A673 (cell line): ENCODE measurements around the gene PRKAG2. TPM values are rescaled to one million over a fixed set of nuclear protein-coding genes. Genes with fewer than 3 reads are reported as not detected.

Experiments used
- BruUV-seq: library from RNA; stranded (reverse); fragments of 400-500 nt; replicated peaks from 2 replicates; lab custom pipeline; 2021; lab: Mats Ljungman, UMichigan
- CTCF ChIA-PET: fragments of 300-600 bp; sonication (Branson Sonifier 250); formaldehyde crosslinking; loops from one replicate; lab custom pipeline; 2022; ENCODE audit warnings: antibody characterized with exemption; lab: Charles Lee
- POLR2A ChIA-PET: fragments of 300-600 bp; sonication (Branson Sonifier 250); formaldehyde crosslinking; loops from one replicate; lab custom pipeline; 2022; ENCODE audit warnings: antibody characterized with exemption; ENCODE audit not compliant: low non-redundant PET; lab: Charles Lee
- DNase-seq: peaks from one replicate; pipeline ENCODE4 v3.0.0-alpha.2; 2015; ENCODE audit warnings: low spot score
- H3K27ac ChIP-seq: fragments of 200-600 bp; sonication (generic); 2 replicates; pipeline ENCODE4 v1.5.1; 2016; ENCODE audit warnings: mixed run types, low read depth, mild to moderate bottlenecking, mixed read lengths, antibody characterized with exemption, low read length; ENCODE audit not compliant: poor library complexity, severe bottlenecking
- H3K27me3 ChIP-seq: fragments of 200-600 bp; sonication (generic); replicated peaks from 2 replicates; pipeline ENCODE4 v1.6.1; 2017; ENCODE audit warnings: mixed run types, low read depth, mild to moderate bottlenecking, mixed read lengths, antibody characterized with exemption, low read length; ENCODE audit not compliant: insufficient read depth, poor library complexity
- H3K36me3 ChIP-seq: fragments of 200-600 bp; sonication (generic); 2 replicates; pipeline ENCODE4 v1.6.1; 2016; ENCODE audit warnings: mixed run types, mild to moderate bottlenecking, mixed read lengths, antibody characterized with exemption, low read length; ENCODE audit not compliant: insufficient read depth, poor library complexity, severe bottlenecking
- H3K4me1 ChIP-seq: fragments of 200-600 bp; sonication (generic); 2 replicates; pipeline ENCODE4 v1.6.1; 2017; ENCODE audit warnings: mixed run types, mild to moderate bottlenecking, mixed read lengths, antibody characterized with exemption, low read length; ENCODE audit not compliant: insufficient read depth, poor library complexity, severe bottlenecking
- H3K4me3 ChIP-seq: fragments of 200-600 bp; sonication (generic); 2 replicates; pipeline ENCODE4 v1.5.1; 2016; ENCODE audit warnings: low read depth, mixed run types, mild to moderate bottlenecking, mixed read lengths, low read length; ENCODE audit not compliant: poor library complexity, severe bottlenecking
- H3K9me3 ChIP-seq: fragments of 200-600 bp; sonication (generic); 2 replicates; pipeline ENCODE4 v1.6.1; 2016; ENCODE audit warnings: mixed run types, low read depth, mild to moderate bottlenecking, mixed read lengths, antibody characterized with exemption, low read length; ENCODE audit not compliant: poor library complexity, severe bottlenecking
- CTCF ChIP-seq: fragments of 300-800, 200-600 bp; sonication (generic); conservative IDR thresholded peaks from 2 replicates; pipeline ENCODE4 v1.5.1; 2017; ENCODE audit warnings: low read depth, mild to moderate bottlenecking, antibody characterized with exemption, low read length, moderate library complexity, mixed read lengths
- EZH2 ChIP-seq: fragments of 200-600 bp; sonication (generic); IDR thresholded peaks from 2 replicates; pipeline ENCODE4 v1.6.1; 2017; ENCODE audit warnings: borderline replicate concordance, low read depth, mild to moderate bottlenecking, mixed read lengths, antibody characterized with exemption, low read length; ENCODE audit not compliant: poor library complexity, severe bottlenecking
- intact Hi-C: fragments of 100-400 bp; cut with micrococcal nuclease; formaldehyde crosslinking; loops from one replicate; pipeline ENCODE4 v1.10.0; 2022; ENCODE audit not compliant: unreplicated experiment
- total RNA-seq: library from RNA; stranded (reverse); gene quantifications from 2 replicates; pipeline ENCODE4 v1.2.3, GENCODE V29; 2021

PRKAG2 gene
- total RNA-seq, 1 experiment from 2014 or later: 11.6 TPM

DNA sequence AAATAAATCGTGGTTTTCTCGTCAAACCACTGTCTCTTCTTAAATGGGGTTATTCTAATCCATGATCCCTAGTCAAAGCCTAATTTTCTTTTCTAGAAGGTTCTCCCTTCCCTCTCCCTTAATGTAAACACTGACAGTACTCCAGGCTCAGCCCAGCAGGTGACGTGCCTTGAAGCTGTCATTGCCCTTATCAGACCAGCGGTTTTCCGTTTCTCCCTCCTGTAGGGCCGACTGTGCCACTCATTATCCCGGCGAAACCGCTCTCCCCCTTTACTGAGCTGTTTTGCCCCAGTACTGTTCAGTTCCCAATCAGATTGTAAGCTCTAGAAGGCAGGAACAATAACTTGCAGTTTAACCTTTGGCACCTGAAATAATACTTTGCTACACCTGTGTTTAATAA is 203.7 kb downstream of the PRKAG2 start:
- Histone ChIP-seq H3K27ac (no peak overlapping the region), H3K36me3 (no peaks in the 10 kb centered on the region), H3K4me1 (peaks cover 7% of the 10 kb centered on the region), H3K4me3 (no peak overlapping the region), H3K27me3 (no peaks in the 10 kb centered on the region), H3K9me3 (no peaks in the 10 kb centered on the region)
- intact Hi-C loops: no loop called here
- DNase-seq: no peak
- TF ChIP-seq CTCF (no peak), EZH2 (no peak)
- ChIA-PET CTCF (no interaction called here), POLR2A (no interaction called here)
- no TSS peak for BruUV-seq

- H3K4me1 ChIP-seq: peaks cover 7% of the 10 kb centered on the region
- H3K36me3 ChIP-seq: no peaks in the 10 kb centered on the region
- no peak for DNase-seq
- ChIA-PET CTCF (no interaction called here), POLR2A (no interaction called here)
- no TSS peak for BruUV-seq
- H3K4me3 ChIP-seq: no peak overlapping the region
- intact Hi-C loops: no loop called here
- no peak for TF ChIP-seq EZH2
- TF ChIP-seq CTCF: no peak
- H3K9me3 ChIP-seq: no peaks in the 10 kb centered on the region
- H3K27ac ChIP-seq: no peak overlapping the region
- H3K27me3 ChIP-seq: no peaks in the 10 kb centered on the region
Observed at GRCh38 chr7:151672716-151673115, 204.2 kb downstream of the PRKAG2 start.

DNA sequence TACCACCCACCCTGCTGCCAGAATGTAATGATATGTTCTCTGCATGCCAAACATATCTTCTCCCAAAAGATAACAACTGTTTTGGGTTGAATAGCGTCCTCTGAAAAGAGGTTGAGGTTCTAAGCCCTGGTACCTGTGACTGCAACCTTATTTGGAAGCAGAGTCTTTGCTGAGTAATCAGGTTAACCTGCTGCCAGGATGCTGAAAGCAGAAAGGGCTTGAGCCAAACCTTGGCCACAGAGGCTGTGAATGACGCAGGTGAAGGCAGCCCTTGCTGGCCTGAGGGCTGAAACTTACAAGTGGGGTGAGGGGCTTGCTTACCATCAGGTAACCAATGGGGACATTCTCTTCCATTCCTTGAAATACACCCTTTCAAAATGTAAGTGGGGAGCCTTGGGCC is 205.4 kb downstream of the PRKAG2 start:
- Histone ChIP-seq H3K36me3 (no peaks in the 10 kb centered on the region), H3K27me3 (no peaks in the 10 kb centered on the region), H3K9me3 (no peaks in the 10 kb centered on the region), H3K4me1 (peaks cover 7% of the 10 kb centered on the region), H3K27ac (no peak overlapping the region), H3K4me3 (no peak overlapping the region)
- TF ChIP-seq CTCF: no peak
- no peak for TF ChIP-seq EZH2
- BruUV-seq: no TSS peak
- no peak for DNase-seq
- POLR2A ChIA-PET: no interaction called here
- CTCF ChIA-PET: no interaction called here
- intact Hi-C loops: no loop called here
